AG09319 (cell line): ENCODE data around the gene POLK.
"Not testable (repeated sequence)": the region's sequence is repeated elsewhere in the genome, so short reads cannot be mapped to it uniquely, and the experiment has no call there.

Source experiments
- DNase-seq: peaks from one replicate; pipeline ENCODE4 v3.0.0-alpha.2; 2010; ENCODE audit warnings: low read depth; ENCODE audit errors: extremely low read depth
- CTCF ChIP-seq: IDR thresholded peaks from 2 replicates; pipeline ENCODE4 v1.5.1; 2011; ENCODE audit warnings: low read depth, mild to moderate bottlenecking, inconsistent platforms, low read length, moderate library complexity

POLK gene

GRCh38 chr5:75472973-75473372 lies 38.7 kb upstream of the POLK start:
- no peak for TF ChIP-seq CTCF
- DNase-seq, result no peak

GRCh38 chr5:75473463-75473862 lies 38.2 kb upstream of the POLK start:
- DNase-seq, result no peak
- TF ChIP-seq CTCF, result no peak

GRCh38 chr5:75475364-75475763 lies 36.3 kb upstream of the POLK start:
- DNase-seq, result no peak
- no peak for TF ChIP-seq CTCF

GRCh38 chr5:75481024-75481423 lies 30.7 kb upstream of the POLK start:
- no peak for DNase-seq
- no peak for TF ChIP-seq CTCF

- DNase-seq, result no peak
- TF ChIP-seq CTCF, result no peak
Observed at GRCh38 chr5:75482482-75482881, 29.2 kb upstream of the POLK start.

GRCh38 chr5:75484605-75485004 lies 27.1 kb upstream of the POLK start:
- no peak for DNase-seq
- no peak for TF ChIP-seq CTCF

GRCh38 chr5:75489847-75490246 lies 21.8 kb upstream of the POLK start:
- not testable (repeated sequence) for DNase-seq

- TF ChIP-seq CTCF, result no peak
- DNase-seq, result no peak
Observed at GRCh38 chr5:75491621-75492020, 20.1 kb upstream of the POLK start.
